SKM-1 treated with dmso at 0.1 percent for 144 hours (cell line): ENCODE results near the gene SLC35A5.

Experiments used
- DNase-seq: peaks from one replicate; lab custom pipeline; 2025; ENCODE audit not compliant: unreplicated experiment; lab: John Stamatoyannopoulos, UW

SLC35A5 gene

GRCh38 chr3:112623213-112623612 lies 61.4 kb downstream of the SLC35A5 start:
- DNase-seq = no peak

GRCh38 chr3:112623717-112624116 lies 61.9 kb downstream of the SLC35A5 start:
- DNase-seq = no peak

- no peak for DNase-seq
These were observed 65.6 kb downstream of the SLC35A5 start for GRCh38 chr3:112627419-112627818.

GRCh38 chr3:112627919-112628466 lies 66.1 kb downstream of the SLC35A5 start:
- DNase-seq = no peak

- no peak for DNase-seq
These were observed 67.6 kb downstream of the SLC35A5 start for GRCh38 chr3:112629425-112629824.

- no peak for DNase-seq
These were observed 69.4 kb downstream of the SLC35A5 start for GRCh38 chr3:112631257-112631656.

GRCh38 chr3:112632596-112632995 lies 70.8 kb downstream of the SLC35A5 start:
- no peak for DNase-seq

GRCh38 chr3:112633191-112633590 lies 71.3 kb downstream of the SLC35A5 start:
- DNase-seq = no peak

- DNase-seq = no peak
These were observed 71.9 kb downstream of the SLC35A5 start for GRCh38 chr3:112633757-112634156.

- no peak for DNase-seq
These were observed 73.1 kb downstream of the SLC35A5 start for GRCh38 chr3:112634786-112635541.
